ENCODE measurements around the gene PSMA2.
A peak's percentile ranks its signal among the peaks of the same experiment; 100 is the strongest.

PSMA2 gene

DNA sequence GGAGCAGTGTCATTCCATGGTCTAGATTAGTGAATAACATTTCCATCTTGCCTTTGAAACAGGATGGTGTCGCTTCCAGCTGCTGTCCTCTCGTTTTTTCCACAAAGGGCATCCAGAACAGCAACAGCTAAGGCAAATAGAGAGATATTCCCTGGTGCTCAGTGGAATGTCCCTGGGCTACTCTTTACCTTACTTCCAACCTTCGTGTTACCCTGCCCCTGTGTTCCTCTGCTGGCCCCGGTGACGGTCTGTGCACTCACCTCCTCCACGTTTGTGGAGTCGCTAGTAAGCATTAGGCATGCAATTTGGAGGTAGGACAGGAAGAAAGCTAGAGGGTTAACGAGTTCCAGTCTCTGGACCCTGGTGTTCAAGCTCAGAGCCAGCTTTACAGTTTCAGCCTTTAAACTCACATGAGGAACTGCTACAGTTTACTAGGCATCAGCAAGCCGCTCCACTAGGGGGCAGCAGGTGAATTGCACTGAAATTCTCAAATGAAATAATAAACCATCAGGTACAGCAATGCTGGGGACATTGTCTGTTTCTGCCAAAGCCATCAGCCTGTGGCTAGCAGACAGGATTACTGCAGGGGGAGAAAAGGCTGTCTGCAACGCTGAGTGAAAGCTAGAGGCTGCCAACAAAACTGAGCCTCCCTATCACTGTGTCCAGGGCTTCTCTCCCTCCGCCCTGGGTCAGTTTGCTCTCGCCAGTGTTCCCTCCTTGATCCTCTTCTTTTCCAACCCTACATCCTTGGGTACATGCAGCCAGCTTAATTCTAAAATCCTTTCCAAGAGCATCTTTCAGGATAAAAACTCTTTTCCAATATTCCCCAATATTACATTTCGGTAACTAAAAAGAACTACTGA, 9.2 kb upstream of the PSMA2 start:
- peak; percentile 75 for DNase-seq (ENCODE audit: low spot score)

DNA sequence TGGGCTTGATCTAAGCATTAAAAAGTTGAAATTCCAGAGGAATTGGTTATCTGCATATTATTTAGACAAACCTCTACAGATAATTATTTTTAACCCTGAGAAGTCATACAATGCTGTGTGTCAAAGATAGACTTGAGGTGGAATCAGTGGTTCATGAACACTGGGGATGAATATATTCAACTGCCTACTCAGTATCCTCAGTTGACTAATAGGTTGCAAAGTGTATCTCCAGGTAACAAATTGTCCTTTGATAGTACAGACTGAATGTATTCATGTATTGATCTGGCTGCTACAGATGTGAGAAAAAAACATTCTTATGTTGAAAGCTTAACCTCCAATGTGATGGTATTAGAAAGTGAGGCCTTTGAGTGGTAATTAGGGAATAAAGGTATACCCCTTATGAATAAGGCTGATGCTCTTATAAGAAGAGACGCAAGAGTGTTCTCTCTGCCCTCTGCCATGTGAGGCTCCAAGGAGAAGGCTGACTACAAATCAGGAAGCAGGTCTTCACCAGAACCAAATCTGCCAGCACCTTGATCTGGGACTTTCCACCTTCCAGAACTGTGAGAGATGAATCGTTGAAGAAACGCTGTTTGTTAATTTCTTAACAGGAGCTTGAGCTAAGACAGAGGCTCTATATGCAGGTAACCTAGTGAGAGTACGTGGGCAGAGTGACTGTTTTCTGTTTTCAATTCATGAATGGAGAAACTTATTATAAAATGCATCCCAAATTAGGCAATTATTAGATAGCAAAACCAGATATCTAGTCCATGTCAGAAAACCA, 7.7 kb upstream of the PSMA2 start:
- DNase-seq (ENCODE audit: low spot score) = no peak

DNA sequence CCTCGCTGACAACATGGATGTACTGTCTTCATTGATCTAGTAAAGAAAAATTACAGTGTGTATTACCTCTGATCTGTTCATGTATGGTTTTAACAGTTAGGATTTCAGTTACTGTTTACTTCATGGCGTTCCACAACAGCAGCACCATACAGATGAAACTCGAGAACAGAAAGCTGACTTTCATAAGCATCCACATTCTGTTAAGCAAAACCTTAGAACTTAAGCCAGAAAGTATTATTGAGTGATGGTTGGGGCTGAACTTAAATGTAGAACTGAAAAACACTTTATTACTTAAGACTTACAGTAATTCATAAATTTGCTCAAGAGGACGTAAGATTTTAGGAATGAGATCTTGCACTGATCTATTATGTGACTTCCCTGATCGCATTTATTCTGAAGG, 3.9 kb upstream of the PSMA2 start:
- no peak for DNase-seq (ENCODE audit: low spot score)

DNA sequence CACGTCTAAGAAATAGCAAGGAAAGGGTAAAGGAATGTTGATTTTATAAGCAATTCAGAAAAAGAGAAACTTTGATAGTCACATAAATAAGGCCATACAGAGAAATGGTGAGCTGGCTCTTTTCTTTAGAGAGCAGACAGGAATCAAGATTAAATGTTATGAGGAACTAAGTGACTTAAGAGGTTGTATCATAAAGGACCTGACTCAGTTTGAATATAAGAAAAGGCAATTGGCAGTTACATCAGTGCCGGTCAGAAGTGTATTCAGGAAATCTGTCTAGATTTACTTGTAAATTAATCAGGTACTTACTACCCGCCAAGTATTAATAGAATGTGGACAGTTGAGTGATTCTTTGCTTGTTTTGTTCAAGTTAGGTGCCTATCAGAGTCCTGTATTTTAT, 2.3 kb upstream of the PSMA2 start:
- no peak for DNase-seq (ENCODE audit: low spot score)

DNA sequence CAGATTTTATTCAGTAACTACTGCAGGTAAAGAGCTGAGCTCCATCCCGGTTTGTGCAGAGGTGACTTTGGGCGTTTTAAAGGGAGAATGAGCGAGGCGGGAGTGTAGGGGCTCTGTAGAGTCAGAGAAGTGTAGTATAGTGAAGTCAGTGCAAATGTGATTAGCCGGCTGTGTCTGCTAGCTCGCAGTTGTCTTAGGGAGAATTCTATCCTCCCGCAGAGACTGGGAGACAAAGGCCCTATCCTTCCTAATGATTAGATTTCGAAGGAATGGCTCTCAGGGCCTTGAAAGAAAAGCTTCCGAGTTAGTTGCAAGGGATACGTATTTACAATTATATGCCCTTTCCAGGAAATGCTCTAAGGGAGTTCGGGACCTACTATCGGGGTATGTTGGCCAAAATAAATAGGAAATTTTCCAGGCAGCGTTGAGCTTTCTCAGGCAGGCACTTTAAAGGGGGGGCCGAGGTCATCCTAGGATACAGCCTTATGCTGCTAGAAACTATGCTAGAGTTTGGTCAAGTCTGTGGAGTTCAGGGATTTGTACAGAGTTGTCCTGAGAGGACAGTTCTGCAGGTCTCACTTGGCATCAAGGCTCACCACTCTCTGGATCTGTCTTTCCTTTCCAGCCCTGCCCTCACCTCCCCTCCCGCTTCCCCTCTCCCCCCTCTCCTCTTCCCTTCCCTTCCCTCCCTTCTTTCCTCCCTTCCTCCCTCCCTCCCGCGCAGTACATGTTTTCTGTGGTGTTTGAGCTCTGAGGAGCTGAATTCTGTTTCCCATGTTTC, 1.0 kb upstream of the PSMA2 start:
- DNase-seq (ENCODE audit: low spot score) = peak; percentile 54

DNA sequence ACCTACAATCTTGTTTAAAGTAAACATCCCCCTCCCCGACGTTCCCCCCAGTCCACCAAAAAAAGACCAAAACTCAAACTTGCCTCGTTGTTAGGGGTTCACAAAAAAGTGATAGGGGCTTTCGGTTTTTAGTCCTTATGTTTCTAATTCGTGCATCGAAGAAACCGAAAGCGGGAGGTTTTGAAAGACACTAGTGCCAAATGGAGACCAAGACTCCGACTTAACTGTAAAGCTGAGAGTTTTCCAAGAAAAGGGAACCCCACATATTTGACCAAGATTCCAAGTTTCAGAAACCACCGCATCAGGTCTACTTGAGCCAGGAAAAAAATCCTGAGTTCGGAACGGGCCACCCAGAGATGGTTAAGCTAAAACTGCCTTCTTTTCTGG, 534 bp downstream of the PSMA2 start:
- DNase-seq (ENCODE audit: low spot score) = no peak

DNA sequence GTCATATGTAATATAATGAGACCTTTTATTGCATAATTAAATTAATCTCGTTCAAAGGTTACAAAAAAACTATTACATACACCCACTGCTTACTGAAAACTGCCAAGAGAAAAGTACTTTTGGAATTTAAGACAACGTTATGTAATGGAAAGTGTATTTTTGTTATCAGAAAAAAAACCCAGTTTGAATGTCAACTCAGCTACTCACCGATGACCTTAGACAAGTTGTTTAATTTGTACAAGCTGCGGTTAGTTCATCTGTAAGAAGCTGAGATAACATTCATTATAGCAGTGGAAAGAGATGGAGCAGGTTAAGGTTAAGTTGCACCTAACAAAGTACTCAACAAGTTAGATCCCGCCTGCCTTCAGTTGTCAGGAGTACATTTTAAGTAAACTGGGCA, 1.1 kb downstream of the PSMA2 start:
- DNase-seq (ENCODE audit: low spot score) = no peak

DNA sequence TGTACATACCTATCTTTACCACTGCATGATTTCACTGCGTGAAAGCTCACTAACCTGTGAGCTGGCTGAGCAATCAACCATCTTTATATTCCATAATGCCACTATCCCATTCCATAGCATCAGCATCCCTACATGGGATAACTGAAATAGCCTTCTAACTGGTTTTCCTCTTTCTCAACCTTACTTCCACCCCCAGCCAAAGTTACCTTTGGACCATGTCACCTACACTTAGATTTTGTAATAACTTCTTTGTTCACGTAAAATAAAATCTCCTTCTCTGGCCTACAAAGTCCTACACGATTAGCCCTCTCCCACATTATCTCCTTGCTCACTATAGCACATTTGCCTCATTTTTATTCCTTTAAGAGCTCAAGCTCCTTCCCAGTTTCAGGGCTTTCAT, 2.5 kb downstream of the PSMA2 start:
- no peak for DNase-seq (ENCODE audit: low spot score)

DNA sequence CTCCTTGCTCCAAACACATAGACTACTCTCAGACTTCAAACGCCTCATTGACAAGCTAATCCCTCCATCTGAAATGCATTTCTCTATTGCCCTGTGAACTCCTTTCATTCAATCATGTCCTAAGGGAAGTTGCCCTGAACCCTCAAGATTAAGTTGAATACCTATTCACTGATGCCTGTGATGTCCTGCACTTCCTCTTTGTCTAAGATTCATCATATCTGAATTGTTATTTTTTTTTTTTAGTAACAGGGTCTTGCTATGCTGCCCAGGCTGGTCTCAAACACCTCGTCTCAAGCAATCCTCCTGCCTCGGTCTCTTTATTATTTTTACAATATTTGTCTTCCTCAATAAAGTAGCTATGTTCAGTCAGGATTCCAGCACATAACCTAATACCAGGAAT, 3.2 kb downstream of the PSMA2 start:
- DNase-seq (ENCODE audit: low spot score) = no peak

DNA sequence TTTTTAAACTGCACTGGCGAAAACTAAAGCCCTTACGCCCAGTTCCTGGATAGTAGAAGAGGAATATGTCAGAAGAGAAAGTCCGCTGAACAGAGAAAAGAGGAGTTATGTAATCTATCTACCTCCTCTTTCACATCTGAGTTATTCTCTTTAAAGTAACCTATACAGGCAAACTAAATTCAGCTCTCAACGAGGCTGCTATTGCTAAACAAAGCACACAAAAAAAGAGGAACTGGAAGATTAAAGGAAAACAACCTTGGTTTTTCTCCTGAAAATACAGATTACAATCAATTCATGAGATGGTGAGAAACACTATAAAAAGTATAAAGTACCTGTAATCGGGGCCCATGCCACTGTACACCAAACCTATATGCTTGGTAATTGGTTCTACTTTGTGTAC, 5.8 kb downstream of the PSMA2 start:
- no peak for DNase-seq (ENCODE audit: low spot score)

DNA sequence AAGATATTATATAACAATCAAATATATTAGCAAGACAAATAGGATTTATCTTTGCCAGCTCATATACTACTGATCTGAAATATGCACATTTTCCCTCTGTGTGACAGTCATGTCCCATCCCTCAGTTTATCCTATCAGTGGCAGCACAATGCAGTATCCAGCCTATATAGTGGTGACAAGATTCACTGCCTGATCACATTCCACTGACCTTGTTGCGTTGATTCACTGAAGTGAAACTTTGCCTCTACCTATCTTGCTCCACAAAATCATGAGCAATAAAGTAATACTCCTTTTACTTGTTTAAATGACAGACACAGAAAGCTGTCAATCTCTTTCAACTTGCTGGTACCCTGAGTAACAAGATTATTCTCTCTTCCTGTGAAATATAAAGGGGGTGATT, 6.3 kb downstream of the PSMA2 start:
- DNase-seq (ENCODE audit: low spot score) = no peak

DNA sequence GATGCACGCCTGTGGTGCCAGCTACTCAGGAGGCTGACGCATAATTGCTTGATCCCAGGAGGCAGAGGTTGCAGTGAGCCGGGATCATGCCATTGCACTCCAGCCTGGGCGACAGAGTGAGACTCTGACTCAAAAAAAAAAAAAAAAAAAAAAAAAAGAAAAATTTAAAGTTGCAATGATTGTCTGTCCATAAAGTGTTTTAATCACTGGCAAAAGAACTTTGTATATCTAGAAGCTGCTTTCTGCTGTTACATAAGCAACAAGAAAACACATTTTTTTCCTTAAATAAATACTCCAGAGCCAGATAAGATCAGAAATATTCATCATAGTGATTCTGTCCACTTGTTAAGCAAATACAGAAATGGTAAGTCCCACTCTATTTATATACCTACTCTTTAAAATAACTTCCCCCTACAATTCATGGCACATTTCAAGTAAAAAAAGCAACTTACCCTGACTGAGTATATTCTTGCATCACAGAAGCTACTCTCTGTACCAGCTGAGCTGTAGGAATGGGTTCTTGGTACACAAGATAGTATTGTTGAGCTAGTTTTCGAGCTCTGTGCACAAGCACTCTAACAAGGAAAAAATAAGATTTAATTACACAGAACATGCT, 7.6 kb downstream of the PSMA2 start:
- no peak for DNase-seq (ENCODE audit: low spot score)

DNA sequence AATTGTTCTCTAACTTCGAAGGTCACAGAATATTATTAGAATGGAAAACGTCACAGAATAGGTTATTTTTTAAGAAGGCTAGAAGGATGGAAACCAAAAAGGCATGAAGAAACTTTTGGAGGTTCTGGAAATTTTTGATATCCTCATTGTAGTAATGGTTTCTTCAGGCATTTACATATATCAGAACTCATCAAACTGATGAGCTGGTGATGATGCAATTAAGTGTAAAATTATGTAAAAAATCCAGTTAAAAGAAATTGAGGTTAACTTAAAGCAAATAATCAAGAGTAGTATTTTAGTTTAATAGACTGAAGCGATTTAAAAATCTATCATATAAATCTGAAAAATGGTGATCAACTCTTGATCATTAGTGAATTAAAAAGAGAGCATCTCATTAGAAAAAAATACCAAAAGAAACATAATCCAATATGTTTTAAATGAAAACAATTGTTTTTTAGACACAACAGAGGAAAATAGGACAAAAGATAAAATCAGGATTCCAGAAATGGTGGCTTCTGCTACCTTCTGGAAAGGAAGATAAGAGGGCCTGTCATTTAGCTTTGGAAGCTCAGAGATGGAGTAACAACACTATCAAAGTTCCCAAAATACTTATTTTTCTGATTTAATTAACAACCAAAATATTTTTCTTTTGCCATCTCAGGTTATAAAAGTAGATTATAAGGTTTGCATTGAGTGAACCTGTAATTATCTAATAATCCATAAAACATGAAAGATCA, 9.8 kb downstream of the PSMA2 start:
- DNase-seq (ENCODE audit: low spot score) = no peak

DNA sequence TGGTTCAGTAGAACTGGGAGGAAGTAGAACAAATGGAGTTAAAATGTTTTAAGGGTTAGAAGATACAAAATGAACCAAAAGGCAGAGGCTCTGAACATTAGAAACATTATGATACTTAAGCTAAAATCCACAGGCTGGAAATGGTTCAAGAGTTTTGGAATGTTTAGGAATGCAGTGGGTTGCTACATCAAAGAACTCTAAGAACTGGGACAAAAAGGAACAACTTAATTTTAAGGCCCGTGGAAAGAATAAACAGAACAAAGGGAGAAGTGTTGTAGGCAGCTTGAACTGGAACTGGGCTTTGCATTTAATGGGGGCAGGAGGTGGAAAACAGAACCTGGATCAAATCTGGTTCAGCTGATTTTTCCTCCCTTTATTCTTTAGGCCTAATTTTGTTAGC, 16.6 kb downstream of the PSMA2 start:
- DNase-seq (ENCODE audit: low spot score) = no peak

DNA sequence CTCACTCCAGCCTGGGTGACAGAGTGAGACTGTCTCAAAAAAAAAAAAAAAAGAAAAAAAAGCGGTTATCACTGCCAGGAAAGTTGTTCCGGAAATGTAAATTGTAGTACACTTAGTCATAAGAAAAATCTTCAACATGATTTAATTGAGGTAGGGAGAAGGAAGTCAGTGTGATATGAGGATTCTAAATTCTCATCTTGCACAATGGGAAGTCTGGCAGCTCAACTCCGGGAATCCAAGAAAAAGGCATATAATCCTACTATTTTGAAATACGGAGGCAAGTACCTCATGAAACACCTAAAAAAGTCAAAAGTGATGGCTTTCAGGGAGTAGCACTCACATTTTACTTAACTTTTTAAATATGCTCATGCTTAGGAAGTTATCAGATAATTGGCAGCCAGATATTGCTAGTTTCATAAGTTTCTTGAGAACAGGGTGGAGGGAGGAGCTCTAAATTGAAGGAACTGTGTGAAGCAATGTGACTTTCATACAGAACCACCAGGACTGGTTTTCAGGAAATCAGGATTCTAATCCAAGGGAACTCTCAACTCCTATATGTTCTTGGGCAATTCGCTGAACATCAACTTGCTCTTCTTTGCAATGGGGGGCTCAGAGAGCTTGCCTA, 17.4 kb downstream of the PSMA2 start:
- no peak for DNase-seq (ENCODE audit: low spot score)

DNA sequence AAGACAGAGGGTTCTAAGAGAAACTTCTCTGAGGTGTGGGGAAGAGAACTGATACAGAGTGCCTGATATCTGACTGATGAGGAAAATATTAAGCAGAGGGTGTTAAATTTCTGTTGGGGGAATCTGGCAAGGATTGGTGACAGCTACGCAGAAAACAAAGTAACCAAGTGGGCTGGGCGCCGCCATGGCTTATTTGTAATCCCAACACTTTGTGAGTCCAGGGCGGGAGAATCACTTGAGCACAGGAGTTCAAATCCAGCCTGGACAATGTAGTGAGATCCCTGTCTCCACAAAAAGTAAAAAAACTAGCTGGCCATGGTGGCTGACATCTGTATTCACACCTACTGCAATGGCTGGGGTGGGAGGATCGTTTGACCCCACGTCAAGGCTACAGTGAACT, 18.0 kb downstream of the PSMA2 start:
- no peak for DNase-seq (ENCODE audit: low spot score)

DNA sequence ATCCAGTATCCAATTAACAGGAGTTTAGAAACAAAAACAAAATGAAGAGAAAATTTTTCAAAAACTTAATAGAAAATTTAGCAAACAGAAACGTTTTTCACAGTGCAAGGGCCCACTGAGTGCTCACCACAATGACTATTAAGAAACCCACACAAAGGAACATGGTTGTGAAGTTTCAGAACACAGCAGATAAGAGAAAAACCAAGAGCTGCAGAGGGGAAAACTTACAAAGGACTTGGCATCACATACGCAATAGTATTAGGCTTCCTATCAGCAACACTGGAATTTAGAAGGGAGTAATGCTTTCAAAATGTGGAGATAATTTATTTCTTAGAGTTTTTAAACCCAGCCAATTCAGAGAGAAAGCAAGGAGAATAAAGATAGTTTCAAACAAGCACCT, 18.4 kb downstream of the PSMA2 start:
- DNase-seq (ENCODE audit: low spot score) = no peak

DNA sequence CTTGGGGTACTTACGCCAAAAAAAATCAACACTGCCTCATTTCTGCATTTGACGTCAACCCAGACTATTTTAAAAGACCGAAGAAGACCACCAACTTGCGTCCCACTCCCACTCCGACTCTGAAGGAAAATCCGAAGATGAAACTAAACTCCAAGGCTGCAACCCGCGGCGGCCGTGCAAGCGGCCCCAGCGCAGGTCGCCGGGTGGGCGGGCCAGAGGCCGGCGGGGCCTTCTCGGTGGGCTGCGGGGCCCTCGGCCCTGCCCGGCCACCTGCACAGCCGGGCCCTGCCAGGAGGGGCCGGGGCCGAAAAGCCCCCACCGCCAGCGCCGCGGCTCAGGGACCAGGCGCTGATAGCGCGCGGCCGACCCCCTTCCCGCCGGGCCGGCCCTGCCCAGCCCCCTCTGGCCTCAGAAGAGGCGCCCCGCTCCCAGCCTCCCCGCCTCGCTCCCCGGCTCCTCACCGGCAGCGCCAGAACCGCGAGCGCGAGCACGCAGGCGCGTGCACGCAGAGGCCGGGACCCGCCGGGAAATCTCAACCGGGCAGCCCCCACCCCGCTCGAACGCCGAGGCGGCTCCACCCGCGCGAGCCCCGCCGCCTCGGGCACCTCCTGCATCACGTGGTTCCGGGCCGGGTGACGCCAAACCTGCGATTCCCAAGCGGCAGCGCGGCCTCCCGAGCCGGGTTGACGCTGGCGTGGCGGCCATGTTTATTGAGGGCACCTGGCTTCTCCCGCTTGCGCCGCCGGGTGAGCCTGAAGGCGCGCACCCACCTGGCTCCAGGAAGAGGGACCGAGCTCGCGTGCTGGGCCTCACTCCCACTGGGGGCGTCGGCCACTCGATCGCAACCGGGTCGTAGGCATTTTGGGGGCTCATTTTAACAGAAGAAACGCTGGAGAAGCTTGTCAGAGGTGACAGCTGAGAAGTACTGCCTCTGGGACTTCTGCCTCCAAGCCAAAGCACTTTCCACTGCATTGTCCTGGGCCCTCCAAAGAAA, 20.2 kb downstream of the PSMA2 start, which contains the start of gene C7orf25:
C7orf25 (minus strand) TSS at position 617 of the 994 bp plus-strand sequence. CDS start 1,170 bp downstream, outside the sequence.
- peak; percentile 96 for DNase-seq (ENCODE audit: low spot score)

DNA sequence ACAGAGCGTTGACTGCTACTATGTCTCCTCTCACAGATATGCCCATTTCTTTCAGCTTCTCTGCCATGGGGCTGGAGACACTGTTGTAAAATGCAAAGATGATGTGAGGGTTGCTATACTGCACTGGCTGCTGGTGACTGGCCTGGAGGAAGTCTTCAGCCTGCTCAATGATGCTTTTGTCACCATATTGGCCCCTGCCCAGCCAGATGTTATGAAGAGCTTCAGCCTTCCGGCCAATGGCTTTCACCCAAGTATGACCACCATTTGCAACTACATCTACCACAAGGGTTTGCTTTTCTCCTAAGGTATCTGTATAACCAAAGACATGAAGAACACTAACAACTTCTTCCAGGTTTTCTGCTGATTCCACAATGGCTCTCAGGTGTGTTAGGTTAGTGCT, 21.7 kb downstream of the PSMA2 start:
- DNase-seq (ENCODE audit: low spot score) = no peak

DNA sequence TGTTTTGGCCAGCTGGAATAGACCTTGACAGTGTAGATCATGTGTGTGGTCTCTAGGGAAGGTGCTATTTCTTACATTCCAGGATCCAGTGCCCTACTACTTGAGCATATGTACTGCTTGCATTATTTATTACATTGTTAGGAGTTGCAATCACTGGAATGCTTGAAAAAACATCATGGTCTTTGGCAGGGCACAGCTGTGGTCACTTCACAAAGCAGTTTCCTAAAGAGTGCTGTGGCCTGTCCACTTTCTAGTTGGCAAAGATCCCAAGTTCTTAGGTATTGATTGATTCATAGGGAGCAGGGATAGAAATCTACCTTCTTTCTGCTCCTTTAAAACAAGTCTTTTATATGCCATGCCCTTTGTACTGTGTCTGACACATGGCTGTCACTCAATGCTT, 24.7 kb downstream of the PSMA2 start:
- DNase-seq (ENCODE audit: low spot score) = no peak
